Esophagus squamous epithelium (tissue), 5 donors: ENCODE measurements around the gene ITSN1. TPM values are rescaled to one million over a fixed set of nuclear protein-coding genes. Genes with fewer than 3 reads are reported as not detected.
A peak's percentile ranks its signal among the peaks of the same experiment; 100 is the strongest.

Experiments
- DNase-seq: peaks from one replicate; lab custom pipeline; 2025; lab: John Stamatoyannopoulos, UW
- H3K27ac ChIP-seq, 4 donors: fragments of 200-600 bp; sonication (generic); one replicate each; pipeline ENCODE4 v1.5.1; 2016 to 2019; ENCODE audit warnings: mild to moderate bottlenecking in 1 of 4
- H3K27me3 ChIP-seq, 4 donors: fragments of 200-600 bp; sonication (generic); 1 replicate in 3 of 4; 2 replicates in 1 of 4; pipeline versions ENCODE4 v1.5.1 to v1.6.0; 2017 to 2021; ENCODE audit warnings: antibody characterized with exemption in 1 of 4
- H3K36me3 ChIP-seq, 3 donors: fragments of 200-600 bp; sonication (generic); one replicate each; pipeline ENCODE4 v1.5.1; 2016 to 2019
- H3K4me1 ChIP-seq, 3 donors: fragments of 200-600 bp; sonication (generic); one replicate each; pipeline ENCODE4 v1.5.1; 2017 to 2019
- H3K4me3 ChIP-seq, 4 donors: fragments of 200-600 bp; sonication (generic); 1 replicate in 3 of 4; 2 replicates in 1 of 4; pipeline ENCODE4 v1.5.1; 2016 to 2019; ENCODE audit warnings: mild to moderate bottlenecking in 2 of 4, moderate library complexity in 1 of 4
- H3K9me3 ChIP-seq, 3 donors: fragments of 200-600 bp; sonication (generic); one replicate each; pipeline ENCODE4 v1.5.1; 2016 to 2019
- CTCF ChIP-seq, 6 experiments: fragments of 450-650 bp in 4 of 6; fragments of 200-600 bp in 2 of 6; sonication (generic) in 2 of 6; IDR thresholded peaks; one replicate each; pipeline ENCODE4 v1.5.1; 2016 to 2019; ENCODE audit warnings: antibody characterized with exemption in 6 of 6, mild to moderate bottlenecking in 4 of 6, moderate library complexity in 4 of 6
- POLR2A ChIP-seq, 4 donors: fragments of 450-650 bp; IDR thresholded peaks; one replicate each; pipeline ENCODE4 v1.6.1; 2017; ENCODE audit warnings: antibody characterized with exemption in 4 of 4, mild to moderate bottlenecking in 4 of 4, moderate library complexity in 3 of 4
- WGBS, 2 donors: methylation state at CpG; one replicate each; pipeline ENCODE4 v1.1.5; 2018; 5-methylcytosine and 5-hydroxymethylcytosine counted together
- intact Hi-C: fragments of 100-400 bp; cut with DNase I; formaldehyde crosslinking; loops from one replicate; pipeline ENCODE4 v1.15.0; 2022
- total RNA-seq, 4 donors: library from RNA; depleted of rRNA; stranded (reverse); fragments of >200 nt; gene quantifications; one replicate each; pipeline ENCODE4 v1.1.0, GENCODE V29; 2016
- donor health status: DM: yes; HTN: yes; CAD: no.

Gene ITSN1
- total RNA-seq, 4 donors from 2014 or later, result 9.5 to 27.1 (median 11.6) TPM

GRCh38 chr21:33752260-33752659 lies 110.0 kb downstream of the ITSN1 start:
- no peak for DNase-seq
- Histone ChIP-seq H3K27ac (no peak overlapping the region), H3K36me3 (peaks cover 0 to 18% (median 0%) of the 10 kb centered on the region in 3 donors), H3K4me1 (peaks cover 0 to 3% (median 0%) of the 10 kb centered on the region in 3 donors), H3K9me3 (peaks cover 0 to 4% (median 4%) of the 10 kb centered on the region in 3 donors), H3K27me3 (no peaks in the 10 kb centered on the region), H3K4me3 (no peak overlapping the region)
- 79 to 86% methylated on average over 2 of the region's 2 CpGs for WGBS, 2 donors
- TF ChIP-seq CTCF (IDR thresholded peaks at IDR 0.05) (no peak), POLR2A (IDR thresholded peaks at IDR 0.05) (no peak)
- intact Hi-C loops, result no loop called here

- Histone ChIP-seq H3K27me3 (no peaks in the 10 kb centered on the region), H3K9me3 (no peaks in the 10 kb centered on the region), H3K4me3 (no peak overlapping the region), H3K4me1 (peaks cover 0 to 3% (median 0%) of the 10 kb centered on the region in 3 donors), H3K27ac (no peak overlapping the region), H3K36me3 (peaks cover 0 to 25% (median 0%) of the 10 kb centered on the region in 3 donors)
- WGBS, 2 donors, result 67 to 96% methylated on average over 1 of the region's 1 CpG
- DNase-seq, result no peak
- TF ChIP-seq CTCF (IDR thresholded peaks at IDR 0.05) (no peak), POLR2A (IDR thresholded peaks at IDR 0.05) (no peak)
- intact Hi-C loops, result no loop called here
Measured at GRCh38 chr21:33753886-33754285, 111.6 kb downstream of the ITSN1 start.

GRCh38 chr21:33754481-33754880 lies 112.2 kb downstream of the ITSN1 start:
- intact Hi-C loops, result no loop called here
- no peak for DNase-seq
- Histone ChIP-seq H3K27ac (no peak overlapping the region), H3K9me3 (no peaks in the 10 kb centered on the region), H3K4me1 (peaks cover 0 to 3% (median 0%) of the 10 kb centered on the region in 3 donors), H3K4me3 (no peak overlapping the region), H3K36me3 (peaks cover 0 to 25% (median 0%) of the 10 kb centered on the region in 3 donors), H3K27me3 (no peaks in the 10 kb centered on the region)
- WGBS, 2 donors, result 83 to 84% methylated on average over 4 of the region's 4 CpGs
- TF ChIP-seq CTCF (IDR thresholded peaks at IDR 0.05) (no peak), POLR2A (IDR thresholded peaks at IDR 0.05) (no peak)

- no peaks in the 10 kb centered on the region for H3K9me3 ChIP-seq
- no peak overlapping the region for H3K4me3 ChIP-seq
- WGBS, 2 donors, result 92 to 94% methylated on average over 1 of the region's 1 CpG
- peaks cover 0 to 25% (median 0%) of the 10 kb centered on the region in 3 donors for H3K36me3 ChIP-seq
- intact Hi-C loops, result no loop called here
- no peaks in the 10 kb centered on the region for H3K27me3 ChIP-seq
- peaks cover 0 to 3% (median 0%) of the 10 kb centered on the region in 3 donors for H3K4me1 ChIP-seq
- no peak overlapping the region for H3K27ac ChIP-seq
- DNase-seq, result no peak
- TF ChIP-seq POLR2A (IDR thresholded peaks at IDR 0.05), result no peak
- no peak for TF ChIP-seq CTCF (IDR thresholded peaks at IDR 0.05)
Measured at GRCh38 chr21:33755354-33755753, 113.1 kb downstream of the ITSN1 start.

- TF ChIP-seq POLR2A (IDR thresholded peaks at IDR 0.05) (no peak), CTCF (IDR thresholded peaks at IDR 0.05) (no peak)
- Histone ChIP-seq H3K27ac (peak overlapping the region; percentile 31 to 71 (median 68)), H3K4me3 (peak overlapping the region in 1 of 4 donors; percentile 21), H3K9me3 (no peaks in the 10 kb centered on the region), H3K36me3 (peaks cover 0 to 27% (median 0%) of the 10 kb centered on the region in 3 donors), H3K4me1 (peaks cover 0 to 20% (median 6%) of the 10 kb centered on the region in 3 donors), H3K27me3 (no peaks in the 10 kb centered on the region)
- no peak for DNase-seq
- intact Hi-C loops, result no loop called here
- 48 to 76% methylated on average over 9 of the region's 9 CpGs for WGBS, 2 donors
Measured at GRCh38 chr21:33760641-33761440, 118.5 kb downstream of the ITSN1 start.
